HCT116 (cell line): ENCODE results near the gene TBC1D25. TPM values are rescaled to one million over a fixed set of nuclear protein-coding genes. Genes with fewer than 3 reads are reported as not detected.

Experiments used
- ATAC-seq: fragments of 200-7000 bp; cut with Tn5 transposase; 2 replicates; pipeline ENCODE4 v1.9.1; 2020; ENCODE audit warnings: mild to moderate bottlenecking, moderate library complexity
- BruUV-seq: library from RNA; stranded (reverse); fragments of 400-500 nt; replicated peaks from 2 replicates; lab custom pipeline; 2021; lab: Mats Ljungman, UMichigan
- CTCF ChIA-PET: fragments of 300-600 bp; sonication (Branson Sonifier 250); formaldehyde crosslinking; loops from one replicate; lab custom pipeline; 2021; ENCODE audit warnings: antibody characterized with exemption; lab: Charles Lee
- POLR2A ChIA-PET: fragments of 300-600, 350-600 bp; sonication (Branson Sonifier 250); formaldehyde crosslinking; loops from one replicate; lab custom pipeline; 2021; ENCODE audit warnings: antibody characterized with exemption; lab: Charles Lee
- RAD21 ChIA-PET, 2 experiments: fragments of 300-600 bp; sonication (Branson Sonifier 250); formaldehyde crosslinking; loops; one replicate each; lab custom pipeline; 2023; ENCODE audit warnings: low total read pairs in 2 of 2; ENCODE audit not compliant: uncharacterized antibody in 2 of 2, unreplicated experiment in 2 of 2, low non-redundant PET in 1 of 2; lab: Charles Lee
- DNase-seq: peaks from one replicate; pipeline ENCODE4 v3.0.0-alpha.2; 2010; ENCODE audit warnings: low read depth, low spot score
- H2AFZ ChIP-seq: fragments of 200-600 bp; shearing (Covaris generic), sonication (generic); 2 replicates; pipeline ENCODE4 v1.6.1; 2017; ENCODE audit warnings: low read depth, mixed run types, mixed read lengths, antibody characterized with exemption, low read length; ENCODE audit not compliant: poor library complexity, severe bottlenecking
- H3K27ac ChIP-seq: 2 replicates; pipeline ENCODE4 v1.5.1; 2012; ENCODE audit warnings: low read depth, low read length
- H3K27me3 ChIP-seq: fragments of 200-600 bp; sonication (generic); 2 replicates; pipeline ENCODE4 v1.6.1; 2016; ENCODE audit warnings: mixed run types, low read length, mixed read lengths; ENCODE audit not compliant: insufficient read depth
- H3K36me3 ChIP-seq, 2 experiments: fragments of 200-500 bp in 1 of 2; fragments of 200-600 bp in 1 of 2; sonication (Bioruptor generic) in 1 of 2; sonication (generic) in 1 of 2; 2 replicates each; pipeline versions ENCODE4 v1.5.1 to v1.6.1; 2014 to 2016; ENCODE audit warnings: low read length in 2 of 2, inconsistent platforms in 1 of 2, mixed read lengths in 1 of 2, mixed run types in 1 of 2; ENCODE audit not compliant: insufficient read depth in 2 of 2, control insufficient read depth in 1 of 2
- H3K4me1 ChIP-seq, 2 experiments: fragments of 200-600 bp in 1 of 2; sonication (generic) in 1 of 2; 2 replicates each; pipeline versions ENCODE4 v1.5.1 to v1.6.1; 2012 to 2017; ENCODE audit warnings: low read length in 2 of 2, inconsistent platforms in 1 of 2, mild to moderate bottlenecking in 1 of 2, mixed read lengths in 1 of 2, mixed run types in 1 of 2, moderate library complexity in 1 of 2; ENCODE audit not compliant: insufficient read depth in 2 of 2, control insufficient read depth in 1 of 2
- H3K4me2 ChIP-seq: fragments of 200-600 bp; sonication (generic); 2 replicates; pipeline ENCODE4 v1.6.1; 2017; ENCODE audit warnings: mixed run types, low read length, mixed read lengths
- H3K4me3 ChIP-seq, 2 experiments: fragments of 200-600 bp in 1 of 2; sonication (generic) in 1 of 2; replicated peaks in 1 of 2; 2 replicates each; pipeline ENCODE4 v1.5.1; 2011 to 2016; ENCODE audit warnings: low read length in 2 of 2, control low read depth in 1 of 2, low read depth in 1 of 2, mild to moderate bottlenecking in 1 of 2, mixed read lengths in 1 of 2, mixed run types in 1 of 2
- H3K79me2 ChIP-seq: fragments of 200-600 bp; sonication (generic); 2 replicates; pipeline ENCODE4 v1.6.1; 2017; ENCODE audit warnings: mild to moderate bottlenecking, mixed run types, low read length, moderate library complexity, mixed read lengths; ENCODE audit not compliant: insufficient read depth
- H3K9ac ChIP-seq: fragments of 200-600 bp; sonication (generic); 2 replicates; pipeline ENCODE4 v1.6.1; 2016; ENCODE audit warnings: low read length, mixed read lengths
- H3K9me2 ChIP-seq: fragments of 200-600 bp; sonication (generic), shearing (Covaris generic); 2 replicates; pipeline ENCODE4 v1.6.1; 2017; ENCODE audit warnings: mixed run types, mild to moderate bottlenecking, moderate library complexity; ENCODE audit not compliant: insufficient read depth
- H3K9me3 ChIP-seq, 2 experiments: fragments of 200-500 bp in 1 of 2; fragments of 200-600 bp in 1 of 2; sonication (Bioruptor generic) in 1 of 2; sonication (generic) in 1 of 2; 2 replicates each; pipeline ENCODE4 v1.6.1; 2014 to 2017; ENCODE audit warnings: low read length in 2 of 2, mixed read lengths in 2 of 2, inconsistent platforms in 1 of 2, low read depth in 1 of 2, mild to moderate bottlenecking in 1 of 2, mixed run types in 1 of 2, moderate library complexity in 1 of 2; ENCODE audit not compliant: control insufficient read depth in 1 of 2, insufficient read depth in 1 of 2
- H4K20me1 ChIP-seq: fragments of 200-600 bp; sonication (generic), shearing (Covaris generic); 2 replicates; pipeline ENCODE4 v1.6.1; 2017; ENCODE audit warnings: mixed run types, mild to moderate bottlenecking, moderate library complexity; ENCODE audit not compliant: insufficient read depth
- ELF1 ChIP-seq: IDR thresholded peaks from 2 replicates; pipeline ENCODE4 v1.6.1; 2012; ENCODE audit warnings: low read depth, borderline replicate concordance
- EZH2 ChIP-seq: fragments of 200-600 bp; sonication (generic); IDR thresholded peaks from 2 replicates; pipeline ENCODE4 v1.6.1; 2017; ENCODE audit warnings: antibody characterized with exemption, mixed run types
- JUND ChIP-seq: IDR thresholded peaks from 2 replicates; pipeline ENCODE4 v1.6.1; 2012
- MAX ChIP-seq: IDR thresholded peaks from 2 replicates; pipeline ENCODE4 v1.6.1; 2012
- ZBTB33 ChIP-seq: IDR thresholded peaks from 2 replicates; pipeline ENCODE4 v1.6.1; 2011; ENCODE audit warnings: mild to moderate bottlenecking, low read length, moderate library complexity; ENCODE audit not compliant: insufficient replicate concordance; ENCODE audit errors: extremely low read depth
- intact Hi-C: fragments of 100-400 bp; cut with micrococcal nuclease; formaldehyde crosslinking; loops from 2 replicates; pipeline ENCODE4 v1.10.0; 2022
- total RNA-seq: library from RNA; stranded (reverse); gene quantifications from one replicate; pipeline ENCODE4 v1.2.1, GENCODE V29; 2021; ENCODE audit not compliant: unreplicated experiment

The TBC1D25 gene
- total RNA-seq, 1 experiment from 2014 or later, result 10.5 TPM

- H3K4me3 ChIP-seq, result no peak overlapping the region
- CTCF ChIA-PET, result no interaction called here
- POLR2A ChIA-PET, result interaction anchor here (1.0 kb wide), 1 partner anchor 12 kb away, joined by 3 read pairs; no protein-coding TSS in a partner anchor
Measured at GRCh38 chrX:48496660-48497059, 42.9 kb upstream of the TBC1D25 start.

More at GRCh38 chrX:48496660-48497059, 42.9 kb upstream of the TBC1D25 start:
- no peaks in the 10 kb centered on the region for H3K9me2 ChIP-seq
- DNase-seq (no peak), ATAC-seq (peak; percentile 43)
- TF ChIP-seq MAX (no peak), ZBTB33 (no peak), EZH2 (no peak), JUND (no peak), ELF1 (no peak)
- intact Hi-C loops, result loop anchor here (10.0 kb wide), 2 partner anchors 642 to 932 kb away; partner anchors contain the start of gene ARAF
- no peaks in the 10 kb centered on the region for H3K36me3 ChIP-seq
- no peaks in the 10 kb centered on the region for H3K79me2 ChIP-seq
- RAD21 ChIA-PET, result no interaction called here
- no peak overlapping the region for H2AFZ ChIP-seq
- no peaks in the 10 kb centered on the region for H3K27me3 ChIP-seq
- H3K9me3 ChIP-seq, result no peaks in the 10 kb centered on the region
- peak overlapping the region; percentile 30; the same call in 1 of the 2 replicates for H3K4me2 ChIP-seq
- no peak overlapping the region for H3K27ac ChIP-seq
- BruUV-seq, result no TSS peak
- H3K4me1 ChIP-seq, result peaks cover 12 to 48% of the 10 kb centered on the region in 2 experiments
- no peaks in the 10 kb centered on the region for H4K20me1 ChIP-seq
- H3K9ac ChIP-seq, result no peak overlapping the region
